IPS DF 6.9 (cell line): ENCODE measurements around the gene RABGAP1.

Experiments used
- DNase-seq: peaks from one replicate; pipeline ENCODE4 v3.0.0-alpha.2; 2013; ENCODE audit warnings: low read depth, low spot score
- H3K27ac ChIP-seq: one replicate; pipeline ENCODE4 v1.5.1; 2013; ENCODE audit warnings: low read length, control low read depth
- H3K27me3 ChIP-seq: 2 replicates; pipeline ENCODE4 v1.6.1; 2013; ENCODE audit warnings: mild to moderate bottlenecking, low read length; ENCODE audit not compliant: control insufficient read depth, insufficient read depth
- H3K36me3 ChIP-seq: 2 replicates; pipeline ENCODE4 v1.6.1; 2013; ENCODE audit warnings: low read length; ENCODE audit not compliant: control insufficient read depth, insufficient read depth
- H3K4me1 ChIP-seq: 2 replicates; pipeline ENCODE4 v1.6.1; 2013; ENCODE audit warnings: low read length; ENCODE audit not compliant: control insufficient read depth, insufficient read depth
- H3K4me3 ChIP-seq: 2 replicates; pipeline ENCODE4 v1.5.1; 2013; ENCODE audit warnings: mild to moderate bottlenecking, low read length
- H3K9me3 ChIP-seq: 2 replicates; pipeline ENCODE4 v1.6.1; 2013; ENCODE audit warnings: low read length, inconsistent platforms; ENCODE audit not compliant: control insufficient read depth, insufficient read depth
- WGBS: extraction: QIAGEN DNeasy Blood & Tissue Kit; methylation state at CpG from one replicate; pipeline ENCODE4 v1.1.7; 2013; ENCODE audit warnings: mixed read lengths, missing lambda C conversion rate; ENCODE audit not compliant: insufficient read length, insufficient coverage; 5-methylcytosine and 5-hydroxymethylcytosine counted together

The RABGAP1 gene

DNA sequence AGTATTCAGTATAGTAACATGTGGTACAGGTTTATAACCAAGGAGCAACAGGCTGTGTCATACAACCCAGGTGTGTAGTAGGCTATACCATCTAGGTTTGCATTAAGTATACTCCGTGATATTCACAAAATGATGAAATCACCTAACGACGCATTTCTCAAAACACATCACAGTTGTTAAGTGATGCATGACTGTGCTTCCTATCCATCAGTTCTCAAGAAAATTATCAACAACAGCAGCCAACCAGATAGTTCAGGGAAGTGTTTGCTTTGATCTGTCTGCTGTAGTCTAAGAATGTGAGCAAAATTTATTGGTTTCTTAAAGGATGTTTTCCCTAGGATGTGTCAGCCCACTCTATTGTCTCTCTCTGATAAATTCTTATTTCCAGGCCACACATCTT lies 16.9 kb upstream of the RABGAP1 start:
- peaks cover 1% of the 10 kb centered on the region; the same call in 1 of the 2 replicates for H3K4me1 ChIP-seq
- no peak overlapping the region for H3K4me3 ChIP-seq
- WGBS, result no CpG with 5 or more reads among the region's 3 CpGs
- no peaks in the 10 kb centered on the region for H3K27me3 ChIP-seq
- no peak for DNase-seq
- no peak overlapping the region for H3K27ac ChIP-seq
- H3K9me3 ChIP-seq, result no peaks in the 10 kb centered on the region
- H3K36me3 ChIP-seq, result no peaks in the 10 kb centered on the region; the same call in 1 of the 2 replicates

DNA sequence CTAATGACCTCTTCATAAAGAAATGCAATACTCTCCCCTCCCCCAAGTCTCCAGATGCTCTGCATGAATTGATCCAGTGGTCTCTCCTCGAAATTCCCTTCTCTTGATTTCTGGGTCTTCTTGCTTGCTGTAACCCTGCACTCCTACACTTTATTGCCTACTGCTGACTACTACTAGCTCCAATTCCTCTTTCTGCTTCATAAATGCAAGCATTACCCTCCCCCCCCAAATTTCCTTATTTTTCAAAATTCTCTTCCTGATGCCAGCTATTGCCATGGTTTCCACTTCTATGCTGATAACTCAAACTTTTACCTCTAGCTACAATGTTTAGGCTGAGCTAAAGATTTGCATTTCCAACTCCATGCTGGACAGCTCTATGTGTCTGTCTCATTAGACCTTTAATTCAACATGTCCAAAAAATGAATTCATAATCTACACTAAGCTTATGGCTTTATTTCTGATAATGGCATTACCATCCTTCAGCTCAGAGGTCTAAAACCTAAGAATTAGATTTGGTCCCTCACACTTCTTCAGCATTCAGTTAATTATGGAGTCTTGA lies 10.9 kb upstream of the RABGAP1 start:
- DNase-seq, result no peak
- no peaks in the 10 kb centered on the region for H3K4me1 ChIP-seq
- no CpG with 5 or more reads among the region's 1 CpG for WGBS
- H3K36me3 ChIP-seq, result no peaks in the 10 kb centered on the region
- no peak overlapping the region for H3K4me3 ChIP-seq
- H3K9me3 ChIP-seq, result no peaks in the 10 kb centered on the region
- no peaks in the 10 kb centered on the region for H3K27me3 ChIP-seq
- no peak overlapping the region for H3K27ac ChIP-seq

DNA sequence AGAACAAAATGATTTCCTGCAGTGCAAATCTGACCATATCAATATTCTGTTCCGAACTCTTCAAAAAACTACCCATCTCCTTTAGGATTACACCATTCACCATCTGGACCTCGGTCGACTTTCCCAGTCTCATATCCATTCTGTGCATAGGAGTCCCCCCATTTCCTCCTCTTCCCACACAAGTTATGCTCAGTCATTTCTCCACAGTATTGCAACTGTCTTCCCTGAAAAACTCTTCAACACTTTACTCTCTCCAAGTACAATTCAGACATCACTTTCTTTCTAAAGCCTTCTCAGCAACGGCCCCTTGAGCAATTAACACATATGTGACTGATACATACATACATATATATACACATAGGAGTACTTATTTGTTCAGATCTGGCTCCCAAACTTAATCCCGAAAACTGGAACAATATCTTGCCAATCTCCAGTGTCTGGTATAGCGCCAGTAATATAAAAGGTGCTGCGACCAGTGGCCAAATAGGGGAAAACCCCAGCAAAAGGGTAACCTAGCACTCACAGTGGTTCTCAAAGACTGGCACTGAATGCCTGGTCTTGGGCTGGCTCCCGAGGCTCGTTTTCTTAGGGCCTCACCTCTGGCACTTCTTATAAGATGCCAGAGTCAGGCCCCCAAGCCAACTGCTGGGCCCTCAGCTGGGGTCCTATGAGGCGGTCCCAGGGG lies 10.1 kb upstream of the RABGAP1 start:
- Histone ChIP-seq H3K36me3 (no peaks in the 10 kb centered on the region), H3K9me3 (no peaks in the 10 kb centered on the region), H3K4me3 (peak overlapping the region; percentile 91; the same call in 1 of the 2 replicates), H3K27me3 (no peaks in the 10 kb centered on the region), H3K4me1 (no peaks in the 10 kb centered on the region), H3K27ac (no peak overlapping the region)
- WGBS, result no CpG with 5 or more reads among the region's 10 CpGs
- no peak for DNase-seq

DNA sequence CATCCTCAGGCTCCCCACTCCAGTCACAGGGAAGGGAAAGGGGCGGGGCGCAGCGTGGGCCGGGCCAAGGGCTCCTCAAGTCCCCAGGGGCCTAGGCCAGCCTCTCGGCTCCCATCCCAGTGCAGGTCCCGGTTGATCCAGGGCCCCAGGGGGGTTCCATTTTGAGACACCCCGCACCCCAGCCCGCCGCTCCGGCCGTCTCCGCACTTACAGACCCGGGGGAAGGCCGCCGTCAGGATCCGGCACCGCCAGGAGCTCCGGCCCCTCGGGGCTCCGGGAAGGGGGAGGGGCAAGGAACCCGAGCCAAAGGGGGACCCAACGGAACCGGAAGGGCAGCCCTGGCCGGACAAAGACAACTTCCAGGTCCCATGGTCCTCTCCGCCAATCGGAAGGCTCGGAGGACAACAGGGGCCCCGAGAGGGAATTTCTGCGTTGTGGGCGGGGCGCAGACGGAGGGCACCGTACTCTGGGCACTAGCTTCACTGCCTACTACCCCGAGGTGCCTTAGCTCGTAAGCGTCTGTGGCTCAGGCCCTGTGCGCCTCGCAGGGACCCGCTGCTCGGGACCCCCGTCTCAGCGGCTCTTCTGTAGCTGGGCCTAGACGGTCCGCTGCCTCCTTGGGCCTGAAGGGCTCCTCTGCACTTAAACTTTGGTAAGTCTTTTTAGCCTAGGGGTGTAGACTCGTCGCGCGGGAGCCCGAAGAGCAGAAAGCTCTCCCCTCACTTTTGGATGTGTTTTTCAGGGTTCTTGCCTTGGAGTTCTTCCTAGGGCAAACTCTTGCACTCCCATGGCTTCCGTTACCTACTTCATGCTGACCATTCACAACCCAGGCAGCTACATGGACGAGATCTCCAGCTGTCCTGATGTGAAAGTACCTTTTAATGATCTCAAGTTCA lies 9.3 kb upstream of the RABGAP1 start, which contains the start of gene ZBTB26:
TSS of gene ZBTB26 (minus strand) at position 287 of the 896 bp plus-strand sequence. CDS start 11,578 bp downstream, outside the sequence.
- peak; percentile 93 for DNase-seq
- Histone ChIP-seq H3K9me3 (no peaks in the 10 kb centered on the region), H3K36me3 (no peaks in the 10 kb centered on the region), H3K4me1 (no peaks in the 10 kb centered on the region), H3K4me3 (peak within 1 kb of the TSS; percentile 91), H3K27ac (peak within 1 kb of the TSS; percentile 31), H3K27me3 (no peaks in the 10 kb centered on the region)
- WGBS, result no CpG with 5 or more reads among the region's 51 CpGs

DNA sequence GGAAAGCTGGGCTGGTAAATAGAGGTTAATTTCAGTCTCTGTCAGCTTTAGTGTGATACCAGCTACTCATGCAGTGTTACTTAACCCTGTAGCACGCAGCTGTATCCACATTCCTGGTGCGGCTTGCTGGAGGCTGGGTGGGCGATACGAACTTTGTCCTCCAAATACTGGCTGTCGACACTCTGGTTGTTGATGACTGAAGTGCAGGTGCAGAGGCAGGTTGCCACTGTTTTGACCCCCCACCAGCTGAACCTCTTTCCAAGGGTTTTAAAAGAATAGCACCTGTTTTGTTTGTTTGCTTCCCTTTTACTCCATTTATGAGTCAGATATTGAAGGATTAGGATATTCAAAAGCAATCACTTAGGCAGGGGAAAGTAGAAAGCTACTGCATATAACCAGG lies 4.4 kb upstream of the RABGAP1 start:
- H3K4me1 ChIP-seq, result no peaks in the 10 kb centered on the region
- H3K27me3 ChIP-seq, result no peaks in the 10 kb centered on the region
- no peak for DNase-seq
- no peaks in the 10 kb centered on the region for H3K36me3 ChIP-seq
- no peak overlapping the region for H3K27ac ChIP-seq
- no CpG with 5 or more reads among the region's 5 CpGs for WGBS
- H3K4me3 ChIP-seq, result no peak overlapping the region
- no peaks in the 10 kb centered on the region for H3K9me3 ChIP-seq

DNA sequence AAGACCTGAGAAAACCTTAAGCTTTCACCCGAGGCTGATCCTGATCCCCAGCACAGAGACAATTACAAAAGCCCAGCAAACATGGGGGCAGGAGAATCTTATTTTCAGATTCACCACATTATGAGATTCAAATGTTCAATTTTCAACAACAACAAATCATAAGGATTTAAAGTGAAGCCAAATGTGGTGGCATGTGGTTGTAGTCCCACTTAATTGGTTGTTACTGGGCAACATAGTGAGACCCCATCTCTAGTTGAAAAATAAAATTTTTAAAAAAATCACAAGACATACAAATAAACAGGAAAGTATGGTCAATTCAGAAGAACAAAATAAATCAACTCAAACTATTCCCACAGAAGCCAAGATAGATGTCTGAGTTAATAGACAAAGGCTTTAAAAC lies 3.9 kb upstream of the RABGAP1 start:
- DNase-seq, result no peak
- Histone ChIP-seq H3K9me3 (no peaks in the 10 kb centered on the region), H3K4me1 (no peaks in the 10 kb centered on the region), H3K4me3 (no peak overlapping the region), H3K27me3 (no peaks in the 10 kb centered on the region), H3K27ac (no peak overlapping the region), H3K36me3 (no peaks in the 10 kb centered on the region)
- WGBS, result no CpG with 5 or more reads among the region's 1 CpG

DNA sequence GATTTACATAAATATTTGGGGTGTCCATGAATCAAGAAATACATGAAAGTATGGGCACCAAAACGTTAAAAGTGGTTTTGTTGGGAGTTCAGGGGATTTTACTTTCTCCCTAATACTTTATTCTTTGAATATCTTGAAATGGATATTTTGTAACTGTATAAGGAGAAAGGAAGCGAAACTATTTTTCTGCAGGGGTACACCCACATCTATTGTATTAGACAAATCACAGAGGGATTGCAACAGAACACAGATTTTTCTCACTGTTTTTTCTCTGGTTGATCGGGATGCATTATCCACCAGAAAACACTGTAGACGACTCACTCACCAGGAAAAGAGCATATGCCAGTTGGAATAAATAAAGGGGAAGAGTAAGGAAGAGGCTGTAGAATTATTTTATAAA lies 1.2 kb upstream of the RABGAP1 start:
- H3K9me3 ChIP-seq, result no peaks in the 10 kb centered on the region
- no peaks in the 10 kb centered on the region; the same call in 1 of the 2 replicates for H3K36me3 ChIP-seq
- no CpG with 5 or more reads among the region's 4 CpGs for WGBS
- no peaks in the 10 kb centered on the region for H3K27me3 ChIP-seq
- H3K27ac ChIP-seq, result no peak overlapping the region
- H3K4me3 ChIP-seq, result no peak overlapping the region
- no peaks in the 10 kb centered on the region for H3K4me1 ChIP-seq
- no peak for DNase-seq

DNA sequence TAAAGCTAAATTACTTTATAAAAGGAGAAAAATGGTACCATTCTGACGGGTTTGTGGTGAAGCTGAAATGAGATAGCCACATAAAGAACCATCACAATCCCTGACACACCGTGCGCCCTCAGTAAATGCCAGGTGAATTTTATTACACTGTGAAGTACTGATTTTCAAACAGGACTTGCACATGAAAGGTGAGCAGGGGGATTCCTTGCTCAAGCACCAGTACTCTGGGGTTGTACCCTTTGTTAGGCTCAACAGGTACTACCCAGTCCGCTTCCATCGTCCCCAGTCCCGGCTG lies 419 bp upstream of the RABGAP1 start:
- Histone ChIP-seq H3K27me3 (no peaks in the 10 kb centered on the region), H3K4me3 (no peak overlapping the region; the same call in 1 of the 2 replicates), H3K27ac (no peak overlapping the region), H3K9me3 (no peaks in the 10 kb centered on the region), H3K4me1 (no peaks in the 10 kb centered on the region), H3K36me3 (no peaks in the 10 kb centered on the region; the same call in 1 of the 2 replicates)
- no CpG with 5 or more reads among the region's 6 CpGs for WGBS
- no peak for DNase-seq

DNA sequence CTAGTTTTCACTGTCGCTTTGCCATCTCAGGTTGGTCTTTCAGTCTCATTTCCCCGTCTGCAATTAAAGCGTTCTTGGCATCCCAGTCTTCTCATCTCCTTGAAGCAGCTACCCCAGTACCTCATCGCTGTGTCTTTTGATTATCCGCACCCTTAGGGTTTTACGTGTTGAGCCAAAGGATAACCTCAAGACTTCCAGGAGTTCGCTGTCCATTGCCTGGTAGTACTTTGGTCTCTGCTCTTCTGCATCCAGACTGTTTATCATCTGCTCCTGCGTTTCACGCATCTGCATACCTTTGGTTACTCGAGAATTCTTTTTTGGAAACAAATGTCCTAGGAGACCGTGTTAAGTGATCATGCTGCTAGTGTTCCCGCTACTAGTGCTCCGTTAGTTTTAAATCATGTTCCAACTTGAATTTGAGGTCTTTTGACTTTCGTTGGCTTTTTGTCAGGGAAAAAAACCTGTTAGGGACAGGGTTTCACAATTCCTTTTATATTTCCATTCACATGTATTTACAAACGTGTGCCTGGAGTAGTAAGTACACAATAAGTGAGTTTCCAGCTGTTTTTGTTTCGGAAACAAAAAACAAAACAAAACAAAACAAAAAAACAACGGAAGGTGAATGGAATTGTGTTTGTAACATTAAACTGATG lies 888 bp downstream of the RABGAP1 start:
- Histone ChIP-seq H3K4me3 (peak overlapping the region; percentile 78; the same call in 1 of the 2 replicates), H3K4me1 (no peaks in the 10 kb centered on the region), H3K27ac (no peak overlapping the region), H3K9me3 (no peaks in the 10 kb centered on the region), H3K36me3 (no peaks in the 10 kb centered on the region; the same call in 1 of the 2 replicates), H3K27me3 (no peaks in the 10 kb centered on the region)
- no CpG with 5 or more reads among the region's 17 CpGs for WGBS
- DNase-seq, result no peak
